HG02981 (cell line): Measurements from ENCODE around the gene SMAD5.

ENCODE experiments used
- ATAC-seq: cut with Tn5 transposase; IDR thresholded peaks from one replicate; pipeline ENCODE4 v1.9.1; 2021; ENCODE audit warnings: mild to moderate bottlenecking, moderate library complexity; ENCODE audit not compliant: unreplicated experiment

The SMAD5 gene

GRCh38 chr5:136213919-136214493, 81.4 kb downstream of the SMAD5 start:
- ATAC-seq = no peak

- ATAC-seq = no peak
These were observed 83.2 kb downstream of the SMAD5 start for GRCh38 chr5:136215812-136216211.

- no peak for ATAC-seq
These were observed 83.6 kb downstream of the SMAD5 start for GRCh38 chr5:136216230-136216629.

GRCh38 chr5:136221340-136221739, 88.7 kb downstream of the SMAD5 start:
- ATAC-seq = no peak

- no peak for ATAC-seq
These were observed 90.1 kb downstream of the SMAD5 start for GRCh38 chr5:136222580-136223235.

GRCh38 chr5:136225796-136226195, 93.2 kb downstream of the SMAD5 start:
- no peak for ATAC-seq

- ATAC-seq = no peak
These were observed 93.8 kb downstream of the SMAD5 start for GRCh38 chr5:136226401-136226800.

GRCh38 chr5:136228136-136228757, 95.6 kb downstream of the SMAD5 start:
- ATAC-seq = no peak

- no peak for ATAC-seq
These were observed 97.5 kb downstream of the SMAD5 start for GRCh38 chr5:136230176-136230575.

- ATAC-seq = peak; percentile 57
These were observed 99.7 kb downstream of the SMAD5 start for GRCh38 chr5:136232316-136232715.
